GM23248 (cell line): ENCODE results near the gene XKR7. TPM values are rescaled to one million over a fixed set of nuclear protein-coding genes. Genes with fewer than 3 reads are reported as not detected.

Experiments
- DNase-seq: peaks from one replicate; pipeline ENCODE4 v3.0.0-alpha.2; 2015
- H2AFZ ChIP-seq: fragments of 200-600 bp; sonication (generic); 2 replicates; pipeline ENCODE4 v1.6.1; 2016; ENCODE audit warnings: antibody characterized with exemption
- H3F3A ChIP-seq: fragments of 200-600 bp; sonication (generic); 2 replicates; pipeline ENCODE4 v1.6.1; 2016; ENCODE audit warnings: mild to moderate bottlenecking, antibody characterized with exemption, mixed run types; ENCODE audit not compliant: insufficient read depth
- H3K27ac ChIP-seq: fragments of 200-600 bp; sonication (generic); 2 replicates; pipeline ENCODE4 v1.5.1; 2016; ENCODE audit warnings: mild to moderate bottlenecking
- H3K27me3 ChIP-seq: fragments of 200-600 bp; sonication (generic); replicated peaks from 2 replicates; pipeline ENCODE4 v1.6.1; 2016; ENCODE audit warnings: mild to moderate bottlenecking; ENCODE audit not compliant: insufficient read depth
- H3K36me3 ChIP-seq: fragments of 200-600 bp; sonication (generic); 2 replicates; pipeline ENCODE4 v1.6.1; 2016; ENCODE audit warnings: low read depth, mild to moderate bottlenecking
- H3K4me1 ChIP-seq: fragments of 200-600 bp; sonication (generic); 2 replicates; pipeline ENCODE4 v1.6.1; 2016; ENCODE audit warnings: mild to moderate bottlenecking; ENCODE audit not compliant: insufficient read depth
- H3K4me2 ChIP-seq: fragments of 200-600 bp; sonication (generic); one replicate; pipeline ENCODE4 v1.6.1; 2016; ENCODE audit warnings: mild to moderate bottlenecking; ENCODE audit not compliant: unreplicated experiment
- H3K4me3 ChIP-seq: fragments of 200-600 bp; sonication (generic); 2 replicates; pipeline ENCODE4 v1.5.1; 2016; ENCODE audit warnings: mild to moderate bottlenecking
- H3K79me2 ChIP-seq: fragments of 200-600 bp; sonication (generic); 2 replicates; pipeline ENCODE4 v1.6.1; 2016; ENCODE audit warnings: mild to moderate bottlenecking; ENCODE audit not compliant: insufficient read depth
- H3K9ac ChIP-seq: fragments of 200-600 bp; sonication (generic); 2 replicates; pipeline ENCODE4 v1.6.1; 2016; ENCODE audit warnings: mild to moderate bottlenecking
- H3K9me2 ChIP-seq: fragments of 200-600 bp; sonication (generic); 2 replicates; pipeline ENCODE4 v1.6.1; 2016; ENCODE audit warnings: mixed run types, mild to moderate bottlenecking, moderate library complexity; ENCODE audit not compliant: insufficient read depth
- H3K9me3 ChIP-seq: fragments of 200-600 bp; sonication (generic); one replicate; pipeline ENCODE4 v1.6.1; 2017; ENCODE audit warnings: low read depth
- H4K20me1 ChIP-seq: fragments of 200-600 bp; sonication (generic); 2 replicates; pipeline ENCODE4 v1.6.0; 2016; ENCODE audit not compliant: insufficient read depth
- EZH2 ChIP-seq: fragments of 200-600 bp; sonication (generic); IDR thresholded peaks from 2 replicates; pipeline ENCODE4 v1.6.1; 2018; ENCODE audit warnings: antibody characterized with exemption, mild to moderate bottlenecking; ENCODE audit not compliant: insufficient read depth, poor library complexity, severe bottlenecking
- EZH2phosphoT487 ChIP-seq: fragments of 200-600 bp; sonication (generic); IDR thresholded peaks from 2 replicates; pipeline ENCODE4 v1.6.1; 2018; ENCODE audit warnings: antibody characterized with exemption, moderate library complexity, mild to moderate bottlenecking, low read depth; ENCODE audit not compliant: insufficient read depth
- WGBS, 2 experiments: methylation state at CpG; one replicate each; pipeline ENCODE4 v1.1.6; 2015 to 2017; ENCODE audit warnings: low lambda C conversion rate in 2 of 2, low coverage in 1 of 2; ENCODE audit errors: missing lambda C conversion rate in 2 of 2; 5-methylcytosine and 5-hydroxymethylcytosine counted together
- in situ Hi-C: fragments of 300-500 bp; cut with MboI; formaldehyde crosslinking; loops from 2 replicates; pipeline ENCODE4 v1.15.0; 2020
- polyA plus RNA-seq: library from polyadenylated mRNA; unstranded; fragments of >200 nt; fragmentation: Nextera tagmentation; extraction: Ambion mirVana; gene quantifications from 2 replicates; pipeline ENCODE4 v1.2.1, GENCODE V29; 2016
- total RNA-seq: library from RNA; depleted of rRNA; stranded (reverse); fragments of >200 nt; shearing (Covaris generic); gene quantifications from 2 replicates; pipeline ENCODE4 v1.2.3, GENCODE V29; 2014

Gene XKR7
- total and polyA plus RNA-seq, 2 experiments from 2014 or later, result not detected

DNA sequence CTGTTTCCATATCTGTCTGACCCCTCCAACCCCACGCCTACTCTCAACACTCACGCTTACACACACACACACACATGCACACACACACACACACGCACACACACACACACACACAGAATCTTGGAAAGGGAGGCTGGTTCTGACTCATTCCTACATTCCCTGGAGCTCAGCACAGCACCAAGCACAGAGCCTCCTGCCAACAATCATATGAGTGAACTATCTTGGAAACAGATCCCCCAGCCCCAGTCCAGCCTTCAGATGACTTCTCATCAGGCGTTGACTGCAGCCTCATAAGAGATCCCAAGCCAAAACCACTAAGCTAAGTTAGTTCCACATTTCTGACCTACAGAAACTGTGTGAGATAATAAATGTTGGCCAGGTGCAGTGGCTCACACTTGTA is 70.0 kb downstream of the XKR7 start:
- Histone ChIP-seq H3K36me3 (no peaks in the 10 kb centered on the region), H3K9me2 (no peaks in the 10 kb centered on the region), H3K9me3 (no peaks in the 10 kb centered on the region), H3K27me3 (peaks cover 73% of the 10 kb centered on the region), H4K20me1 (no peaks in the 10 kb centered on the region), H3K79me2 (no peaks in the 10 kb centered on the region), H3K4me3 (no peak overlapping the region), H3K27ac (no peak overlapping the region), H3K4me2 (no peak overlapping the region), H3F3A (peaks cover 12% of the 10 kb centered on the region; the same call in 1 of the 2 replicates), H3K4me1 (peaks cover 7% of the 10 kb centered on the region; the same call in 1 of the 2 replicates), H3K9ac (no peak overlapping the region), H2AFZ (no peak overlapping the region)
- no peak for TF ChIP-seq EZH2phosphoT487
- no peak for TF ChIP-seq EZH2
- WGBS, 2 experiments, result 58 to 60% methylated on average over 4 of the region's 4 CpGs
- DNase-seq, result peak; percentile 62
- in situ Hi-C loops, result no loop called here

DNA sequence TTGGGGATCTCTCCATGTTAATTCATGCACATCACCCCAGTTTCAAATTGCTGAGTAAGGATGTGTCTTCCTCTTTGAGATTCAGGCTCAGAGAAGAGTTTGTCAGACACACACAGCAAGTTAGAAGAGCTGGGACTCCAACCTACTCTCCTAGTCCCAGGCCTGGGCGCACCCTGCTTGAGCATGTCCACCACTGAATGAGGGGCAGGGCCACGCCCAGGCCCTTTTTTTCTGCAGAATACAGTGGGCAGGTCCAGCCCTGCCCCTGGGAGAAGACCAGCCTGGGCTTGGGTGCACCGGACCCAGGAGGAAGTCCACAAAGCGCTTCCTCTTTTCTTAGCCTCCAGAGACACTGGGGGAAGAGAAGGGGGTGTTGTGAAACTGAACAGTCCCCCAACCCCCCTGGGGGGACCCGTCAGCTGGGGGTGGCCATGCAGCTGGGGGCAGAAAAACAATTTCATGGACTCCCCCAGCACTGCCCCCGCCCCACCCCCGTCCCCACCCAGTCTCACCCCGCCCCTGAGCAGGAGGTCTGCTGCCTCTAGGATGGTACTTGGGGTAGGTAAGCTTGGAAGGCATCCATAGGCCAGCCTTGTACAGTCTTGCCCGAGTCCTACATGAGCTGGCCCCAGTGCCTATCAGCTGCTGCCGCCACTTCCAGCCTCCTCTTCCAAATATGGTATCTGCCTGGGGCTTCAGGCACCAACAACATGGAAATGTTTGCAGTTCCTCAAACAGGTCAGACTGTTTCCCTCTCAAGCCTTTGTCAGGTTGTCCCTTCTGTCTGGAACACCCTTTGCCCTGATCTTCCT is 72.4 kb downstream of the XKR7 start:
- DNase-seq, result no peak
- no peak overlapping the region for H2AFZ ChIP-seq
- H3K27me3 ChIP-seq, result peaks cover 59% of the 10 kb centered on the region
- no peak overlapping the region for H3K4me3 ChIP-seq
- no peaks in the 10 kb centered on the region for H3K79me2 ChIP-seq
- no peak overlapping the region for H3K9ac ChIP-seq
- in situ Hi-C loops, result no loop called here
- H3K36me3 ChIP-seq, result no peaks in the 10 kb centered on the region
- H3K27ac ChIP-seq, result no peak overlapping the region
- no peak for TF ChIP-seq EZH2
- no peak for TF ChIP-seq EZH2phosphoT487
- H3K4me2 ChIP-seq, result no peak overlapping the region
- no peaks in the 10 kb centered on the region for H4K20me1 ChIP-seq
- 42% methylated on average over 6 to 10 of the region's 10 CpGs for WGBS, 2 experiments
- H3K9me3 ChIP-seq, result no peaks in the 10 kb centered on the region
- no peaks in the 10 kb centered on the region for H3K9me2 ChIP-seq
- H3F3A ChIP-seq, result peaks cover 12% of the 10 kb centered on the region; the same call in 1 of the 2 replicates
- H3K4me1 ChIP-seq, result peaks cover 7% of the 10 kb centered on the region; the same call in 1 of the 2 replicates

DNA sequence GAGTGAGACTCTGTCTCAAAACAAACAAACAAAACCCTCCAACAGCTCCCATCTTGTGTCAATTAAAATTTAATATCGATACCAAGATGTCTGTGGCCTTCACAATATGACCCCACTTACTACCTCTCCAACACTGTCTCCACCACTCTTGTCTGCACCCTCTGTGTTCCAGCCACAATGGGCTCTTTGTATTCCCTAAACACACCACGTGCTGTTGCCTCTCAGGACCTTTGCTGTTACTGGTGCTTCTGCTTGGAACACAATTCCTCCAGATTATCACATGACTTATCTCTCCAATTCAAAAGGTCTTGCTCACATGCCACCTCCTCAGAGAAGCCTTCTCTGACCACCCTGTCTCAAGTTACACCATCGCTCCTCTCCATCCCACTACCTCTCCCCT is 78.0 kb downstream of the XKR7 start:
- H3K9me2 ChIP-seq, result no peaks in the 10 kb centered on the region
- peaks cover 64% of the 10 kb centered on the region for H3K27me3 ChIP-seq
- no peak for TF ChIP-seq EZH2
- TF ChIP-seq EZH2phosphoT487, result no peak
- no peak for DNase-seq
- H3K9me3 ChIP-seq, result no peaks in the 10 kb centered on the region
- no peak overlapping the region for H2AFZ ChIP-seq
- H3F3A ChIP-seq, result no peaks in the 10 kb centered on the region
- no peak overlapping the region for H3K4me3 ChIP-seq
- no peaks in the 10 kb centered on the region for H3K36me3 ChIP-seq
- H4K20me1 ChIP-seq, result no peaks in the 10 kb centered on the region
- WGBS, 2 experiments, result 35 to 42% methylated on average over 3 of the region's 3 CpGs
- H3K4me2 ChIP-seq, result no peak overlapping the region
- in situ Hi-C loops, result no loop called here
- no peaks in the 10 kb centered on the region for H3K4me1 ChIP-seq
- H3K79me2 ChIP-seq, result no peaks in the 10 kb centered on the region
- H3K9ac ChIP-seq, result no peak overlapping the region
- H3K27ac ChIP-seq, result no peak overlapping the region

DNA sequence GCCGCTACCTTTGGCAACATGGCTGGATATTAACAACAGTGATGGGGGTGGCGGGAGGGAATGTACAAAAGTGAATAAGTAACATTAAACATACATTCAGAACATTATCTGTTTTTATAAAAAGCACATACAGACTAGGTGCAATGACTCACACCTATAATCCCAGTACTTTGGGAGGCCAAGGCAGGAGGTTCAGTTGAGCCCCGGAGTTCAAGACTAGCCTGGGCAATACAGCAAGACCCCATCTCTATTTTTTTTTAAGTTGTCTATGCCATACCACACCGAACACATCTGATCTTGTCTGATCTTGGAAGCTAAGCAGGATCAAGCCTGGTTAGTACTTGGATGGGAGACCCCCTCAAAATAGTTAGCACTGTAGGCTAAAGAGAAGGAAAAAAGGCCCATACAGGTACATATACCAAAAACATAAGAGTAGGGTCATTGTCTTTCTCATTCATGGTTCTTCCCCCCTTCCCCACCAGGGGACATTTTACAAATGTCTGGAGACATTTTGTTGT is 82.4 kb downstream of the XKR7 start:
- Histone ChIP-seq H3K4me2 (no peak overlapping the region), H3K9me3 (no peaks in the 10 kb centered on the region), H4K20me1 (no peaks in the 10 kb centered on the region), H3K4me1 (no peaks in the 10 kb centered on the region), H3K9me2 (no peaks in the 10 kb centered on the region), H3K27ac (no peak overlapping the region), H3K4me3 (no peak overlapping the region), H3F3A (no peaks in the 10 kb centered on the region), H3K79me2 (no peaks in the 10 kb centered on the region), H3K27me3 (peaks cover 73% of the 10 kb centered on the region), H3K9ac (no peak overlapping the region), H3K36me3 (no peaks in the 10 kb centered on the region), H2AFZ (no peak overlapping the region)
- in situ Hi-C loops, result no loop called here
- TF ChIP-seq EZH2phosphoT487 (no peak), EZH2 (no peak)
- no peak for DNase-seq
- WGBS, 2 experiments, result 69 to 82% methylated on average over 4 of the region's 4 CpGs
